Dermis blood vessel endothelial cell (primary cell): Measurements from ENCODE around the gene APPL1. TPM values are rescaled to one million over a fixed set of nuclear protein-coding genes. Genes with fewer than 3 reads are reported as not detected.

Experiments used
- DNase-seq: peaks from one replicate; pipeline ENCODE4 v3.0.0; 2010
- total RNA-seq: library from RNA; depleted of rRNA; stranded (reverse); fragments of >200 nt; gene quantifications from 2 replicates; pipeline ENCODE4 v1.2.3, GENCODE V29; 2014

The APPL1 gene, protein sequence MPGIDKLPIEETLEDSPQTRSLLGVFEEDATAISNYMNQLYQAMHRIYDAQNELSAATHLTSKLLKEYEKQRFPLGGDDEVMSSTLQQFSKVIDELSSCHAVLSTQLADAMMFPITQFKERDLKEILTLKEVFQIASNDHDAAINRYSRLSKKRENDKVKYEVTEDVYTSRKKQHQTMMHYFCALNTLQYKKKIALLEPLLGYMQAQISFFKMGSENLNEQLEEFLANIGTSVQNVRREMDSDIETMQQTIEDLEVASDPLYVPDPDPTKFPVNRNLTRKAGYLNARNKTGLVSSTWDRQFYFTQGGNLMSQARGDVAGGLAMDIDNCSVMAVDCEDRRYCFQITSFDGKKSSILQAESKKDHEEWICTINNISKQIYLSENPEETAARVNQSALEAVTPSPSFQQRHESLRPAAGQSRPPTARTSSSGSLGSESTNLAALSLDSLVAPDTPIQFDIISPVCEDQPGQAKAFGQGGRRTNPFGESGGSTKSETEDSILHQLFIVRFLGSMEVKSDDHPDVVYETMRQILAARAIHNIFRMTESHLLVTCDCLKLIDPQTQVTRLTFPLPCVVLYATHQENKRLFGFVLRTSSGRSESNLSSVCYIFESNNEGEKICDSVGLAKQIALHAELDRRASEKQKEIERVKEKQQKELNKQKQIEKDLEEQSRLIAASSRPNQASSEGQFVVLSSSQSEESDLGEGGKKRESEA
- total RNA-seq, result 39.3 and 58.9 TPM in 2 replicates

DNA sequence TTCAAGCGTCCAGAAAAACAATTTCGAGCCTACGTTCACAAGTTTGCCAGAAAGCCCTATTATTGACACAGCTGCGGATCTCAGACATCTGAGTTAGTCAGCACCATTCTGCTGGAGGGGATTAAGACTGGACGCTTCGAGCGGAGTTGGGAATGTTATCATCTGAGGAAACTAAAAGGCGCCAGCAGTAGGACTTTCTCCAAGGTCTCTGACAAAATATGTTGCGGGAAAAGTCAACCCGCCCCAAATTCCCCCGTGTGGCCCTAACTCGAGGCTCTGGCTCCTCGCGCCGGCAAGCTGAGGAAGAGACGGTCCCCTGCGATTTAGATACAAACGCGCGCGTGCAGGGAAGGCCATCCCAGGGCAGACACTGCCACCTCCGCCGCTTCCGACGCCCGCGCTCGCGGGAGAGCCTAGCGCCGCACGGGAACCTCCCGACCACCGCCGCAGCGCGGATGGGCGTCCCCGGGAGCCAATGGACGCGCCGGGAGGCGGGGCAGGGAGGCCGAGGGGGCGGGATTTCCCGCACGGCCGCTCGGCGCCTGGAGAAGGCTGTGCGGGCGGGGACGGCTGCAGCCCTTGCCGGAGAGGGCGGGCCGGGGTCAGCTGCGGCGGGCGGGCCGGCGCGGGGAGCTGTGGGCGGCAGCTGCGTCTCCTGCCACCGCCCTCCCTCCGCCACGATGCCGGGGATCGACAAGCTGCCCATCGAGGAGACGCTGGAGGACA, at the start of gene APPL1:
APPL1 (plus strand) TSS at position 526 of the 726 bp plus-strand sequence; CDS start at position 681, 155 bp downstream.
- peak; percentile 94 for DNase-seq

DNA sequence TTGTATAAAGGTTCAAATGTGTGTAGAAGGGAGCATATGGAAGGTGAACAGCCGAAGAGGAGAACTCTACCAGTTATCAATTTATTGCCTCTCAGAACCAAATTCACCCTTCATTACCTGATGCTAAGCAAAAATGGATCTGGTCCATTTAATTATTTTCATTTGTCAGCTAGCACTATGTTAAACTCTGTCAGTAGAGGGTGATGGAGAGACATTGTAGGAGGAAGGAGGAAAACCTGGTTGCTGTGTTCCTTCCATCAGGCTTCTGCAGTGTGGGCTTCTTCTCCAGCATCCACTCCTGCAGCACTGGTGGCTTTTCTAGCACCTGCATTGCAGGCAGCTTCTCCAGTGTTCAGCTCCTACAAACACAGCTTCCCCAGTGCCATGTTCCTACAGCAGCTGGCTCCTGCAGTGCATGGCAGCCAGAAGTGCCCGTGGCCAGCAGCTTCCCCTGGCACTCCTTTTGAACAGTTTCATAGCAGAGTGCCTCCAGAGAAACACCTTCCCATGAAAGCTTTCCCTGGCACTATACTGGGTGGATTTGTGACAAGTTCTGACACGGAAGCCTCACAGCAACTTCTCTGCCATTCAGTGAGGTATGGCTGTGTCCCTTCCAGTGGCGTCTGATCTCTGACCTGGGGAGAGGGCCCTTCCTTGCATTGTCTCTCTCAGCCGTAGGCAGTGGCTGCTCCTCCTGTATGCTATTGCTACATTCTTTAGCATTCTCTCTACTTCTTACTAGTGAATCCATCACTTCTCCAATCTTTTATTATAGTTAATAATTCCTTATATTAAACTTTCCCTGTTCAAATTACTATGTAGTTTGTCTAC, 47.7 kb upstream of the APPL1 start:
- DNase-seq, result peak; percentile 45

DNA sequence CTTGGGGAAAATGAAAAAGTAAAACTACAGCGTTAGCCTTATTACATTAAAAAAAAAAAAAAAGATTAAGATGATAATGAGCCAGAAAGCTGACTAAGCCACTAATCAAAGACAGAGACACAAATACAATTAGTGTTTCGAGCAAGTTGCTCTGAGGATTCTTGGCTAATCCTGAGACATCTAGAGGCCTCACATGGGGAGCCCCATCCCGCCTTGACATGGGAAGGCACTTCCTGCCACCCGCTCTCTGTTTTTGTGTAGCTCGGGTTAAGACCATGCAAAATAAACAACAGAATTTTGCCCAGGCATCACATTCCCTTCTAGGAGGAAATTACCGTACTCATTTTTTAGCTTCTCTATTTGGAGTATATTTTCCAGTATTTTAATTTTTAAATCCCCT, 43.0 kb upstream of the APPL1 start:
- no peak for DNase-seq

DNA sequence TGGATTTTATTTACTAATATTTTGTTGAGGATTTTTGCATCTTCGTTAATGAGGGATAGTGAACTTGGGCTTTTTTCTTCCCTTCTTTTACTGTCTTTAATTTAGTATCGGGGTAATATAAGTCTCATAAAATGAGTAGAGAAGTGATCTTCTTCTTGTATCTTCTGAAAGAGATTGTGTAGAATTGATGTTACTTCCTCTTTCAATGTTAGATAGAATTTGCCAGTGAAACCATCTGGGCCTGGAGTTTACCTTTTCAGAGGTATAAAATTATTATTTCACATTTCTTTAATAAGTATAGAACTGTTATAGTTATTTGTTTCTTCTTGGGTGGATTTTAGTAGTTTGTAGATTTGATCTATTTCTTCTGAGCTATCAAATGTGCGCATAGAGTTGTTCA, 35.5 kb upstream of the APPL1 start:
- no peak for DNase-seq

DNA sequence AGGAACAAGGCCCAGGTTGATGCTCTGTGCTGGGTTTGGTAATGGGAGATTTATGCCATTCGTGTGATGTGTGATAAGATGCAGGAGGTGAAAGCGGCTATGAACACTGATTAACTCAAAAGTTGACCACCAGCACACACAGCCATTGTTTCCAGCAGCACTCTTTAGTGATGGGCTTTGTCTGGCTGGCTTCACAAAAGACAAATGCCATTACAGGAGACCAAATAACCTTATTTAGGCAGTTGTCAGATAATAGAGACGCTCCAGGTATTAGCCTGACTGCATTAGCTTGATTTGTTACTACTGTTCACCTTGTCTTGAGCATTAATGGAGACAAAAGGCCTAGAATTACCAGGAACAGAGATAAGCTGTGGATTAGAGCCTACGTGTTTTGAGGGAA, 32.9 kb upstream of the APPL1 start:
- DNase-seq, result no peak

DNA sequence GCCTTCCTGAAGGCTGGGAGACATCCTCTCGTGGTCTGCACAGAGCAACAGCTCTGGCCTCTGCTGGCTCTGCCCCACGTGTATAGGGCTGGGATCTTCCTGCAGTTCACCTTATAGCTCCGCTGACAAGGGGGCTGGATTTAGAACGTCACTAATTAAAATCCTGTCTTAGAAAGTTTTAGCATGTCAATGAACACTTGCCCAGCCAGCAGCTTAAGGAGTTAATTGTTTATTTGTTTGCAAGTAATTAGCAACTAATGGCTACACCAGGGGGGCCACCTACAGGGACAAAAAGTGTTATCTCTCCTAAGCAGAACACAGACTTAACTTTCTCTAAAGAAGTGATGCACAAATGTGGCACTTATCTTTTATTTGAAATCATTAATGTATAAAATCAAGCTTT, 27.6 kb upstream of the APPL1 start, which contains the start of gene HESX1:
HESX1 (minus strand) TSS at position 84 of the 403 bp plus-strand sequence; CDS start at position 24, 60 bp downstream.
- no peak for DNase-seq

DNA sequence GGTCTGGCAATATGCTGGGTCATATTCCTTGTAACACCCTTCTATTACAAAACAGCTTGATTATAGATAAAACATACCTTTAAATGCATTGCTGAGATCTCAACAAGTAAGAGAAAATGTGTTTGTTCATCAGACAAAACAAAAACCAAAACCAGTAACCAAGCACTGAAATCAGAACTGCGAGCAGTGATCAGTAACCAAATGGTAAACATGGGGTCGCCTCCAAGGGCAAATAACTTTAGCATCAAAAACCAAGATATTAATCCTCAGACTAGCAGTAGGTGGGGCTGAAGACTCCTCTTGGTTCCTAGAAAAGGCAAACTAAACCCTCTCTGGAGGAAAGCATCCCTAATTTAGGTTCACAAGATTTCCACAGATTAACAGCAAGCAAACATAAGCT, 21.1 kb upstream of the APPL1 start:
- DNase-seq, result no peak

DNA sequence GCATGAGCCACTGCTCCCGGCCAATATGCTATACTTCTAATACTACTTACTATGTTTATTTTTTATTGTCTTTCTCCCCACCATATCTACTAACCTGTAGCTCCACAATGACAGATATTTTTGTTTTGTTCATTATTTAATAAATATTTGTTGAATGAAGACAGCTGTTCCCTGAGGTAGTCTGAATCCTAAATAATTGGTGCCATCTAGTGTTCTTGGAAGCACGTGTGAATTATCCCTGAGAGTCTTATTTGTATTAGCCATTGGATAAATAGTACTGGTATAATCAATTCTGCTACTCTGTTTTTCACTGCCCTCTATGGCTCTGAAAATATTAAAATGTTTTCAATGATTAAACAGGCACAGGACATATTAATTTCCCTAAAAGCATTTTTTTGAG, 5.6 kb upstream of the APPL1 start:
- peak; percentile 47 for DNase-seq

DNA sequence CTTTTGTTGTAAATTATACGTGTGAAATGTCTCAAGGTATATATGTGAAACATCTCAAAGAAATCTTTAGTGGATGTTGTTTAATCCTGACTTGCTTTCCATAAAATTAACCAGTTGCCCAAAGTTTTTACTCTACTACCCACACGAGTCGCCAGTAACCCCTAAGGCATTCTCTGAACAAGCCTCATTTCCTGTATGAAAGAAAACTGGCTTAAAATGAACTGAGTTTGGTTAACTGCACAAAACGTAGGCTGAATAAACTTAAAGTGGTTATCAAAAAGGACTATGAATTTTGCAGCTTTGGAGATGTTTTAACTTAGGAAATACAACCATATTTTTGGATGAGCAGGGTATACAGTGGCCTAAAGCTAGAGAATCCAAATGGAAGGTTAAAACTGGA, 2.7 kb upstream of the APPL1 start:
- no peak for DNase-seq

DNA sequence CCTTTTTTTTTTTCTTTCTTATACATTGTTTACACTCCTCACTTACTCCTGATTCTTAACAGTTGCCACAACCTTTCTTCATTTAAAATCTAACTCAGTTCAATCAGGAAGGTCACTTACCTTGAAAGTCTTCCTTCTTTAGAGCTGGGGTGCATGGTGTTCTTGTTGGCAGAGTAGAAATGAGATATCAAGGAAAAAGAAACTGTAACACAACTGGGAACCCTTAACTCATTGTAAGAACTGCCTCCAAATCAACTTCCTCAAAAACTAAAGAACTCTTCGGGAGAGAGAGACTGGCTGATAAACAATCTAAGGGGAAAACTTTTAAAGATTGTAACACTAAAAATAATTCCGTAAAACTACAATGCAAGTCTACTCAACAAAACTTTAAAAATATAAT, 1.4 kb upstream of the APPL1 start:
- DNase-seq, result no peak

DNA sequence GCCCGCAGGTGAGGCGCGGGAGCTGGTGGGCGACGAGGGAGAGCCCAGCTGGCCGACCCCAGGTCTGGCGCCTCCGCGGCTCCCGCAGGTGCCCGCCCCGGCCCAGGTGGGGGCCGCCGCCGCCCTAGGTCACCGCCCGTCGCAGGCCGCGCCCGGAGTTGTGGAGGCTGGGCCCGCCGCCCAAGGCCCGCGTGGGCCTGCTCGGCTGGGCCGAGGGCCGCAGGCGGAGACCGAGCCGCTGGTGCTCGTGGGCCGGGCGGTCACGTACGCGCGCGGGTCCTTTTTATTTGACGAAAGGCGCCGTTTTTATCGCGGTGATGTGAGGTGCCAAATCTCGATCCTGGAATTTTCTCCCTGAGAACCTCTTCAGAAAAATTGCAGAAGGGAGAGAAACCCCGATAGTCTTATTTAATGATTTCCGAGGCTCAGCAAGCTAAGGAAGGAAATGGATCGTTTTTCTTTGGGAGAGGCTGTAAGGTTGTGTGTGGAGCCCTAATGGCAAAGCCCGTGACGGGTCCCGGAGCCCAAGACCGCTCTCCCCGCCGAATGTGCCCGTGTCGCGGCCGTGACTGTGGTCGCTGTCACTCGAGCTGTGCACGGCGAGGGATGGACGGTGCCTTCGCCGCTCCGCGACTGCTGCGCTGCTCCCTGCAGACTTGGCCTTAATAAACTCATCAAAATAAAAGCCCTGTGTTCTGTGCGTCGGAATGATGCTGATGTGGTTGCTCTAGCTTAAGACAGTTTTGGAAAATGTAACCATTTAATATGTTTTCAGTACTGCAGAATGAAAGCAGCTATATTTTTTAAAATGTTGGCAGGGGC, 612 bp downstream of the APPL1 start:
- DNase-seq, result peak; percentile 61

DNA sequence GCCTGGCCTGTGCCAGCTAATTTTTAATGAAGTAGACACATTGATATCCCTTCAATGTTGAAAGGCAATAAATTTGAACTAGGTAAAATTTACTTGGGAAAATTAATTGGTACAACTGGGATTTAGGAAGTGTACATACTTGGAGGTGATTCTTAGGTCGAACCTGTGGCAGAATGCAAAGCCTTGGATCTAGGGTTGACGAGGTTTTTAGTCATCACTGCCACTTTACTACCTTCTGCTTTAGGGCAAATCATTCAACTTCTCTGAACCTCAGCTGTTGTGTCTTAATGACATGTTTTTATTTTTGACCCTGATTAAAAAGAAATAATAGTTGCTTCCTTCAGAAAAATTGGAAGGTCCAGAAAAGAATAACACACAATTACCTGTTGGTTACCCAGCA, 2.5 kb downstream of the APPL1 start:
- DNase-seq, result no peak

DNA sequence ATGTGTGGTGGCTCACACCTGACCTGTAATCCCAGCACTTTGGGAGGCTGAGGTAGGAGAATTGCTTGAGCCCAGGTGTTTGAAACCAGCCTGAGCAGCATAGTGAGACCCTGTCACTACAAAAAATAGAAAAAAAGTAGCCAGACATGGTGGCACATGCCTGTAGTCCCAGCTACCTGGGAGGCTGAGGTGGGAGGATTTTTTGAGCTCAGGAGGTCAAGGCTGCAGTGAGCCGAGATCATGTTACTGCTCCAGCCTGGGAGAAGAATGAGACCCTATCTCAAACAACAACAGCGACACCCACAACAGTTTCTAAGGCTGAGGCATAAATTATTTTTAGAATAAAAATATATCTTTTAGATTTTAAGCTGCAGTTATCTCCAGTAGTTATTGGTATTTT, 6.3 kb downstream of the APPL1 start:
- no peak for DNase-seq

DNA sequence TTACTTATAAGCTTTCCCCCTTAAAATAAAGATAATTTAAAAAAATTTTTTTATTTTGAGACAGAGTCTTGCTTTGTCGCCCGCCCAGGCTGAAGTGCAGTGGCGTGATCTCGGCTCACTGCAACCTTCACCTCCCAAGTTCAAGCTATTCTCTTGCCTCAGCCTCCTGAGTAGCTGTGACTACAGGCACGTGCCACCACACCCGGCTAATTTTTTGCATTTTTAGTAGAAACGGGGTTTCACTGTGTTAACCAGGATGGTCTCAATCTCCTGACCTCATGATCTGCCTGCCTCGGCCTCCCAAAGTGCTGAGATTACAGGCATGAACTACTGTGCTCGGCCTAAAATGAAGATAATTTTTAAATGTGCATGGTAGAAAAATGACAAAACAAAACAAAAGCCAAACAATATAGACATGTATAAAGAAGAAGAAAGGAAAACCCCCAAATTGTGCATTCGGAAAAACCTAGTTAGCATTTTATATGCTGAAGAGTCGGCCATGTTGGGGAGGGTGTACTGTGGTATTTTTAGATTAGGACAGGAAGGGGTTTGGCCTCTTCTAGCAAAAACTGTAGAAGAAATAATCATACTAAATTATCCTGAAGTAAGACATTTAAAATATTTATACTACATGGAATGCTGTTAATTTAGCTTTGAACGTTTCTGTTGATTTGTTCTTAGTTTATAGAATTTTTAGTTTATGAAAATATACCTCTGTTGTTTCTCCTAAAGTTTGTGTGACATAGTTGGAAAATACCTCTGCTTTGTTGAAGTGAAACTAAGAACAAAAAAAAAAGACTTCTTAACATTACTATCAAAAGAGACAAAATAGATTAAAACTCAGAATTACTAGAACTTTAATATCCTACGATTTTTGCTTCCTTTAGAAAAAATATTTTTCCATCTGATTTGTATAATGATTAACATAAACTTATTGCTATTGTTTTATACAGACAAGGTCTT, 7.4 kb downstream of the APPL1 start:
- no peak for DNase-seq

DNA sequence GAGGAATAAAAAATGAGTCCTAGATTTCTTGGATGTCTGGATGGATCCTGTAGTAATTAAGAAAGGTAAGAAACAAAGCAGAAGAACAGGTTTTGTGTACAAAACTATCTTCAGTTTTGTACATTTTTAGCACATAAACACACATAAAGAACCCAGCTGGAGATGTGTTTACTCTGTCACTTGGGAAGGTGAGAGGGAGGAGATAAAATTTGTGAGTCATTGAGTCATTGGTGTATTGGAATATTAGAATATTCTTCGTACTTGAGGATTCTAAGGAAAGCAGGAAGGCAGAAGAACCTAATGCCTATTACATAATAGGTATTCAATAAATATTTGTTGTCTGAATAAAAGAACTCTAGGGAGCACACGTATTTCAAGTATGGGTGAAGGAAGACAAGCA, 17.4 kb downstream of the APPL1 start:
- DNase-seq, result no peak

DNA sequence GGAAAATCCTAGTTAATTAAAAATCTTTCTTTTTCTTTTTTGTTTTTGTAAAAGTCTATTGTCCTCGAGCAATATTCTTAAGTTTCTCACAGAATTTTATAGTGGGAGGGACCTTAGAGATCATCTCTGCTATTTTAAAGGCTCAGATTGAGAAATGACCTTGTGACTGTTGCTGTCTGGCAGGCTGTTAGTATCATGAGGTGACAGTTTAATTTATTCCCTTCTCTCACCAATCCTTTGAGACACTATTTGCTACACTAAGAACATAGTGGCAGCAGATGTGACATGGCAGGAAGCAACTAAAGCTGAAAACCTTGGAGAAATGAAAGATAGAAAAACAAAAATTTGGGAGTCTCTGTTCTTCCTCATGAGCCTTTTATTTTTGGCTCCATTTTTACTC, 24.9 kb downstream of the APPL1 start:
- DNase-seq, result no peak

DNA sequence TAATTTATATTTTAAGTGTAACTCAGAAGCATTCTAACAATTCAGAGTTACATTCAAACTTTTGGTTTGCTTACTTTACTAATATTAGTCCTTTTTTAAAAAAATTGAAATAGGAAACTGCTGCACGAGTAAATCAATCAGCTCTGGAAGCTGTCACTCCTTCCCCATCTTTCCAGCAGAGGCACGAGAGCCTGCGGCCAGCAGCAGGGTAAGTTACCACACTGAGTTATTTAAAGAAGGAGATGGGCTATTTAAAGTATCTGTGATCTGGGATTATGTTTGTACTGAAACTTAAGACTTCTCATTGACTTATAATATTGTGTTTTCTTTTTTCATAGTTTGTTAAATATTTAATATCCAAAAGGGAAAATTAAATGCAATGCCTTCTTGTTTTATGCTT, 29.3 kb downstream of the APPL1 start:
- DNase-seq, result no peak

DNA sequence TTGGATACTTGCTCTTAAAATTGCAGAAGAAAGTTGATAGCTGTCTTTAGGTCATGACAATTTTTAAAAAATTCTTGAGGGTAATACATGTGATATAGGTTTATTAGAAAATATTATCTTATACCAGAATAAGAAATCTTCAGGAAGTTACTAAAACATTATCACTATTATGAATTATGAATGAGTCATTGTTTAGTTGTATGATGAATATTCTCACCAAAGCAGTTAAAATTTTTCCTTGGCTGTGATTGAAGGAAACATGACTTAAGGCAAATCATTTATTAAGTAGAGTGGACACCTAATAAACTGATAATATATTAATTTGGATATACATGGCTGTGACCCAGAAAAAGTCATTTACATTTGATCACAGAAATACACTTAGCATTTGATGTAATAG, 30.1 kb downstream of the APPL1 start:
- peak; percentile 24 for DNase-seq

DNA sequence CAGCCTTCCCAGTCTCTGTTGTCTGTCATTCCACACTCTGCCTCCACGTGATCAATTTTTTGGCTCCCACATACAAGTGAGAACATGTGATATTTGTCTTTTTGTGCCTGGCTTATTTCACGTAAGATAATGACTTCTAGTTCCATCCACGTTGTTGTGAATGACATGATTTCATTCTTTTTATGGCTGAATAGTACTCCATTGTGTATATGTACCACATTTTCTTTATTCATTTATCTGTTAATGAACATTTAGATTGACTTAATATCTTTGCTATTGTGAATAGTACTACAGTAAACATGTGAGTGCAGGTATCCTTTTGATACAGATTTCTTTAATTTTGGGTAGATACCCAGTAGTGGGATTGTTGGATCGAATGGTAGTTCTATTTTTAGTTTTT, 33.6 kb downstream of the APPL1 start:
- DNase-seq, result no peak

DNA sequence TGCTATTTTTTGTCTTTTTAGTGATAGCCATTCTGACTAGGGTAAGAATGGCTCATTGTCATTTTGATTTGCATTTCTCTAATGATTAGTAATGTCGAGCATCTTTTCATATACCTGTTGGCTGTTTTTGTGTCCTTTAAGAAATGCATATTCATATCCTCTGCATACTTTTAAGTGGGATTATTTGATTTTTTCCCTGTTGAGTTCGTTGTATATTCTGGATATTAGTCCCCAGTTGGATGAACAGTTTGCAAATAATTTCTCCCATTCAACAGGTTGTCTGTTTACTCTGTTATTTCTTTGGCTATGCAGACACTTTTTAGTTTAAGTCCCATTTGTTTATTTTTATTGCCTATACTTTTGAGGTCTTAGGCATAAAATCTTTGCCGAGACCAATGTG, 34.4 kb downstream of the APPL1 start:
- no peak for DNase-seq
